ENCODE measurements around the gene JOSD1.
A peak's percentile ranks its signal among the peaks of the same experiment; 100 is the strongest.

JOSD1 gene

GRCh38 chr22:38710866-38711265 is 10.1 kb upstream of the JOSD1 start:
- no peak for DNase-seq

DNA sequence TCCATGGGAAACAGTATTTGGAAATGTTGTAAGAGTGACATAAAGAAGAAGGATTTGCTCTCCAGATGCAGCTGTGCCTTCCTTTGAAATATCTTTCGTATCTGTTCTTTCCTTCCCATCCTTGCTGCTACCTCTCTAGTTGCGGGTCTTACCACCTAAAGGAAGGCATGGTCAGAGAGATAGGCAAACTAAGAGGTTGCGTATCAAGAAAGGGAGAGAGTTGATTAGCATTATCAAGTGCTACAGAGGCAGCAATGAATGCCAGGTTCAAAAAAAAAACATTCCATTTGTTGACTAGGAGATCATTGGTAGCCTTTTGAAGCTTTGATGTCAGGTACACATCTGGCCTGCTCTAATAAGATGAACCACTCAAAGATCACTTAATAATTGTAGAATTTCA is 9.6 kb upstream of the JOSD1 start:
- no peak for DNase-seq

DNA sequence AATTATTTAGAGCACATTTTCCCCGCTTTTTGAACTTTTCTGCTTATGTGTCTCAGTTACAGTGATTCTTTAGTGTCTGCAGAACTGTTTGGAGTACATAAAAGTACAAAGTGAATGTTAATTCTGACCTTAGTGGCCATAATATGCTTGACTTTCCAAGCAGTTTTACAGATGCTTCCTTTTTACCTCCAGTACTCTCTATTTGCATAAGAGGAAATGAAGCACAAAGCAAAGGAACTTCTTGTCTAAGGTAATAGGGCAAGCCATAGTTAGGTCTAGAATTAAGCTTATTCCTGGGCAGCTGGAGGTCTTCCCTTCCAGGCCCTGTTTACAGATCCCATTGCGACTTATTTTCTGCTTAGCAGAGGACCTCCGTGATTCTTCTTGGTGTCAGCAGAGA is 8.6 kb upstream of the JOSD1 start:
- no peak for DNase-seq

DNA sequence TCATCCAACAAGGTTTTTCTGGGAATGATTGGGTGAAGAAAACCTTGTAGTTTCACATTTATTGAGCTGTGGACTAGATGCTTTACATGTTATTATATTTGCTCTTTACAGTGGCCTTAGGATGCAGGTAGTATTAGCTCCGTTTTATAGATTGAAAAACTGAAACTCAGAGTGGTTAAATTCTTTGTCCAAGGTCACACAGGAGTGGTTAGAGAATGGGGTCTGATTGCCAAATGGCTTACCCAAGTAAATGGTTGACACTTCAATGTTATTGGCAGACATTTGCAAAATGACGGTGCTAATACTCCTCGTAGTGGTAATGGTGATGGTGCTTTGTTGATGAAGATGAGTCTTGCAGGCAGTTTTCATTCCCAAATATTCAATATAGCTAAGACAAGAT is 7.2 kb upstream of the JOSD1 start:
- DNase-seq = no peak

GRCh38 chr22:38707346-38707745 is 6.6 kb upstream of the JOSD1 start:
- no peak for DNase-seq

GRCh38 chr22:38706901-38707195 is 6.1 kb upstream of the JOSD1 start:
- DNase-seq = no peak

DNA sequence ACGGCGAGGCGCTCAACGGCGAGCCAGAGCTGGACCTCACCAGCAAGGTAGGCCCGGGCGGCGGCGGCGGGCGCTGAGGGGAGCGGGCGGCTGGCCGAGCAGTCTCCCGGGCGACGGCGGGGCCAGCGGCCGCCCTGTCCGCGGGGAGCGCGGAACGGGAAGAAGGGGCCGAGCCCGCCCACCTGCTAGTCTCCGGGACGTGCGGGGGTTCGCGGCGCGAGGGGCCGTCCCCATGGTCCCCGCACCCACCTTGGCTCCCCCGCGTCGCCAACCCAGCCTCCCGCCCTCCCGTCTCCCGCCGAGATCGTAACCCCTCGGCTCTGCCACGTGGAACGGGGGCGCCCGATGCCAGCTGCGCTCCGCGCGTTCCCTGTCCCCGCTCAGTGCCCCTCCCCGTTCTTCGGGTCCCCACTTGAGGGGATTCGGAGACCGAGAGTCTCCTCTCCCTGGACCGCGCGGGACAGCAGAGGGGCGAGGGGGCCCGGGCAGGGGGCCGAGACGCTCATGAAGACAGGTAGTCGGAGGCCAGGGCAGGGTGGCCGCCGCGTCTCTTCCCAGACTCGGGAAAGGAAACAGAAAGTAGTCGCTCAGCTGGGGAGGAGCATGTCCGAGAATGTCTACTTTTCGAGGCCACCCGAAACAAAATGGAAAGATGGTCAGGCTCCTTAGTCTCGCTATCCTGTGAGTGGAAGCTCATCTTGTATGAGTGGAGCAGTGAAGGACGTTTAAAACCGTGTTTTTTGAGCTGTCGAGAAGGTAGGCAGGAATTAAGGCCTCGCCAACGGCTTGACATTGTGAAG is 5.6 kb upstream of the JOSD1 start:
- DNase-seq = no peak

DNA sequence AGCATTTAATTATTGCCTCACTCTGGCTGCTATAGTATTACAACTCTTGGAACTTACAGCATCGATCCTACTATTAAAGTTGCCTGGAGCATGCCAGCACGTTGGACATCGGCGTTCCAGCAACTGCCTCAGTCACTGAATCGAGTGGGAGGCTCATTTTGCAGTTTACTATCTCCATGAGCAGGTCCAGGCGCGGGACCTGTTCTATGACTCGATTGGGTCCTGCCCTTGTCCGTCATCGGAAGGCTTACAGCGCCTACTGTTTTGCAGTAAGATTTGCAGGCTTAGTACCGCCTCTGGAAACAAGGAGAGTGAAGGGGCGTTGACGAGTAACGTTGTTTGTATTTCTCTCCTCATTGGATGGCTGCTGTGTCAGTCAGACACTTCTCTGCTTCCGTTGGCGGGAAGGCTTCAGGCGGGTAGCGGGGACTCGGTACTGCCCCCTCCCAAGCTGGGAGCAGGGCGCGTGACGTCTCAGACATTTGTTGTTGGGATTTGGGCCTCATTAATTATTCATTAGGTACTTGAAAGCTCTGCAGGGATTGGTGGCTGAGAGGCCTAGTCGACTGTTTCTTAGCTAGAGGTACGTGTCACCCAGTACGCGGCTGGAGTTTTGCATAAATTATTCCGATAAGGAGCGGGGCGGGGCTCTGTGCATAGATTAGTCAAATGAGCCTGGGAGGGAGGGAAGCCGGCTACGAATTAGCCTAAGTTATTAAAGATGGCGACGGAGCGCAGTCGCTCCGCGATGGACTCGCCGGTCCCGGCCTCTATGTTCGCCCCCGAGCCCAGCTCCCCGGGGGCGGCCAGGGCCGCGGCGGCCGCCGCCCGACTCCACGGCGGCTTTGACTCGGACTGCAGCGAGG is 4.7 kb upstream of the JOSD1 start, which contains the start of gene GTPBP1:
GTPBP1 (plus strand) TSS at position 710 of the 866 bp plus-strand sequence; CDS start at position 722, 12 bp downstream.
- DNase-seq = peak; percentile 100

- no peak for DNase-seq
Observed at GRCh38 chr22:38704654-38705234, 4.0 kb upstream of the JOSD1 start.

GRCh38 chr22:38700270-38700788 is 414 bp downstream of the JOSD1 start:
- DNase-seq = no peak

GRCh38 chr22:38699784-38700183 is 959 bp downstream of the JOSD1 start:
- no peak for DNase-seq

DNA sequence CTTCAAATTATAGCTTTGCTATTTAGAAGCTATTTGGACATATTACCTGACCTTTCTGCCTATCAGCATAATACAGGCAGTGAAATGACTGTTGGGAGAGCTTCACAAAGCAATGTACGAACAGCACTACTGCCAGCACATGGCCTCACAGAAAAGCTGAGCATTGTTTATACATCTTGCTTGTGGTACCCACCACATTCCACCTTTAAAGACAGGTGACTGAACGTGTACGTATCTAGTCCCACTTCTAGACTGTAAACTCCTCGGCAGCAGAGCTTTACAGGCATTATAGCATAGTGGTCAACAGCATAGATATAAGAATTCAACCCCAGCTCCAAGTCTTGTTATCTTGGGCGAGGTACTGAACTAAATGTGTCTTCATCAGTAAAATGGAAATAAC is 1.6 kb downstream of the JOSD1 start:
- DNase-seq = no peak

DNA sequence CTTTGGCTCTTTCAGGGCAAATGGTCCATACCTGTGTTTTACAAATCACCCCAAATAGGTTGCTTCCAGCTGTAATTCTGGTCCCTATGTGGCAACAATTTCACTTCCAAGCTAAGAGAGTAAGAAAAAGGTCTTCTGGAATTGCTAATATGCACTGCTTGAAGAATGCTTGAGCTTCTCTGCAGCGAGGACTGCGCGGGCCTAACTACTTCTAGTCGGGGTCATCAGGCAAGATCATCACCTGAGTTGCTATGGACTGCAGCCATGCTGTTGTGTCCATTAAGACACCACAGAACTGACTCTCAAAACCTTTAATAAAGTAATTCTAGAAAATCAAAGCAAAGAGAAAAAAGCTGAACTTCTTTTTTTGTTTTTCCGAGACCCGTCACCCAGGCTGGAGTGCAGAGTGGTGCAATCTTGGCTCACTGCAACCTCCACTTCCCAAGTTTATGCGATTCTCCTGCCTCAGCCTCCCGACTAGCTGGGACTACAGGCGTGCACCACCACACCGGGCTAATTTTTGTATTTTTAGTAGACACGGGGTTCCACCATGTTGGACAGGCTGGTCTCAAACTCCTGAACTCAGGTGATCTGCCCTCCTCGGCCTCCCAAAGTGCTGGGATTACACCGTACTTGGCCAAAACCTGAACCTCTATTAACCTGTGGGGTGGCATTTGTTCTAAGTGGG is 2.2 kb downstream of the JOSD1 start:
- DNase-seq = no peak

- DNase-seq = no peak
Observed at GRCh38 chr22:38697425-38698089, 3.2 kb downstream of the JOSD1 start.

GRCh38 chr22:38696606-38697424 is 3.9 kb downstream of the JOSD1 start:
- no peak for DNase-seq

GRCh38 chr22:38694940-38695339 is 5.8 kb downstream of the JOSD1 start:
- no peak for DNase-seq

GRCh38 chr22:38694049-38694448 is 6.7 kb downstream of the JOSD1 start:
- no peak for DNase-seq

DNA sequence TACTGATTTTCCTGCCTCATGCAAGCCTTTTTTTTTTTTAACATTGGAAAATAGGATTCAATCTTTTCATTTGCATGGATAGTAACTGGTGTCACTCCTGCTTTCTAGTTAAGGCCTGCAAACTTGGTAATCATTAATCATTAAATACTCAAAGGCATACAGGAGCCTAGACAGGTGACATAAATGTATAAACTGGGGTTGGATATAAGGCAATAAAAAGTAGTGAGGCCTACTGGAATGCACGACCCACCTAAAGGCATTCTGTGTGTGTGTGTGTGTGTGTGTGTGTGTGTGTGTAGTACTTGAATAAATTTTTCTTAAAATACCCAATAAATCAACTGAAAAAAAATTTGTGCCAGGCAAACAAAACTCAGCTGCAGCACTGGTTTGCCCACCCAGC is 11.1 kb downstream of the JOSD1 start:
- DNase-seq = no peak

GRCh38 chr22:38685761-38686160 is 15.0 kb downstream of the JOSD1 start:
- DNase-seq = no peak

DNA sequence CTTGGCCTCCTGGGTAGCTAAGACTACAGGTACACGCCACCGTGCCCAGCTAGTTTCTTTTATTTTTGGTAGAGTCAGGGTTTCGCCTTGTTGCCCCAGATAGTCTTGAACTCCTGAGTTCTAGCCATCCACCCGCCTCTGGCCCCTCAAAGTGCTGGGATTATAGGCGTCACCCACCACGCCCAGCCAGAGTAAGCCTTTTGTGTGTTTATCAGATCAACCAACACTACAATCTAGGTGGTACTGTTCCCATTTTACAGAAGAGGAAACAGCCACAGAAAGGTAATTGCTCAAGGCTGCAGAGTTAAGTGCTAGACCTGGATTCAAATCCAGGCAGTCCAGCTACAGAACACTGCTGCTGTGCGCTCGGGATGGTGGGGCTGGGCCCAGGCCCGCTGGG is 15.8 kb downstream of the JOSD1 start:
- DNase-seq = no peak

- DNase-seq = peak; percentile 73
Observed at GRCh38 chr22:38681582-38682335, 19.0 kb downstream of the JOSD1 start, which contains the start of gene TOMM22. TSS of gene TOMM22 (plus strand) at chr22:38681957. CDS start at chr22:38681979, 22 bp downstream.
